HEK293 (cell line): ENCODE measurements around the gene ERRFI1.

ENCODE experiments used
- CTCF ChIA-PET: fragments of 350-600 bp; formaldehyde crosslinking; extraction: SDS; loops from one replicate; lab custom pipeline; 2021; ENCODE audit warnings: antibody characterized with exemption; lab: Yijun Ruan, JAX
- POLR2A ChIA-PET: fragments of 300-600 bp; formaldehyde crosslinking; extraction: SDS; loops from one replicate; lab custom pipeline; 2020; ENCODE audit warnings: antibody characterized with exemption, inconsistent platforms; lab: Yijun Ruan, JAX
- H3K27ac ChIP-seq: fragments of 200-500 bp; sonication (Bioruptor generic); 2 replicates; pipeline ENCODE4 v1.5.1; 2014; ENCODE audit warnings: low read depth, low read length, control low read depth, inconsistent platforms; ENCODE audit errors: extremely low read depth
- H3K36me3 ChIP-seq, 2 experiments: fragments of 200-500 bp in 1 of 2; sonication (Bioruptor generic) in 1 of 2; 1 replicate in 1 of 2; 2 replicates in 1 of 2; pipeline ENCODE4 v1.5.1; 2014 to 2017; ENCODE audit warnings: inconsistent platforms in 2 of 2, low read length in 2 of 2; ENCODE audit not compliant: control insufficient read depth in 2 of 2, insufficient read depth in 1 of 2
- H3K4me1 ChIP-seq: fragments of 200-500 bp; sonication (Bioruptor generic); 2 replicates; pipeline ENCODE4 v1.5.1; 2014; ENCODE audit warnings: mild to moderate bottlenecking, low read length, inconsistent platforms; ENCODE audit not compliant: control insufficient read depth, insufficient read depth
- H3K4me3 ChIP-seq: 2 replicates; pipeline ENCODE4 v1.5.1; 2011; ENCODE audit warnings: low read depth, mild to moderate bottlenecking, control low read depth, low read length, moderate library complexity
- H3K9me3 ChIP-seq: fragments of 200-500 bp; sonication (Bioruptor generic); 2 replicates; pipeline ENCODE4 v1.5.1; 2014; ENCODE audit warnings: low read depth, low read length, inconsistent platforms; ENCODE audit not compliant: control insufficient read depth, insufficient read depth
- BCL6B ChIP-seq: fragments of 450-650 bp; formaldehyde crosslinking; IDR thresholded peaks from 2 replicates; pipeline ENCODE4 v1.5.1; 2017; ENCODE audit warnings: missing biosample characterization, missing genetic modification characterization
- HIC1 ChIP-seq: fragments of 450-650 bp; formaldehyde crosslinking; IDR thresholded peaks from 2 replicates; pipeline ENCODE4 v1.5.1; 2016; ENCODE audit warnings: missing biosample characterization, missing genetic modification characterization
- KLF10 ChIP-seq: fragments of 450-650 bp; IDR thresholded peaks from 2 replicates; pipeline ENCODE4 v1.5.1; 2018; ENCODE audit warnings: missing biosample characterization, mild to moderate bottlenecking, missing genetic modification characterization
- MZF1 ChIP-seq: fragments of 450-650 bp; formaldehyde crosslinking; IDR thresholded peaks from 2 replicates; pipeline ENCODE4 v1.5.1; 2017; ENCODE audit warnings: missing biosample characterization, missing genetic modification characterization, borderline replicate concordance
- PRDM10 ChIP-seq: fragments of 450-650 bp; formaldehyde crosslinking; IDR thresholded peaks from 2 replicates; pipeline ENCODE4 v1.5.1; 2016; ENCODE audit warnings: missing biosample characterization, missing genetic modification characterization
- YY1 ChIP-seq: fragments of 450-650 bp; formaldehyde crosslinking; IDR thresholded peaks from 2 replicates; pipeline ENCODE4 v1.5.1; 2018; ENCODE audit warnings: missing biosample characterization, missing genetic modification characterization
- ZNF311 ChIP-seq: fragments of 450-650 bp; formaldehyde crosslinking; IDR thresholded peaks from 2 replicates; pipeline ENCODE4 v1.5.1; 2017; ENCODE audit warnings: missing biosample characterization, missing genetic modification characterization, borderline replicate concordance
- ZNF449 ChIP-seq: fragments of 450-650 bp; formaldehyde crosslinking; IDR thresholded peaks from 2 replicates; pipeline ENCODE4 v1.5.1; 2017; ENCODE audit warnings: missing biosample characterization, mild to moderate bottlenecking, missing genetic modification characterization, moderate library complexity
- ZNF518A ChIP-seq: fragments of 450-650 bp; formaldehyde crosslinking; conservative IDR thresholded peaks from 2 replicates; pipeline ENCODE4 v1.5.1; 2016; ENCODE audit warnings: low read depth, missing biosample characterization, missing genetic modification characterization
- ZNF529 ChIP-seq: fragments of 450-650 bp; formaldehyde crosslinking; IDR thresholded peaks from 2 replicates; pipeline ENCODE4 v1.5.1; 2017; ENCODE audit warnings: missing genetic modification characterization, missing biosample characterization; ENCODE audit not compliant: insufficient replicate concordance
- ZNF555 ChIP-seq: fragments of 450-650 bp; formaldehyde crosslinking; conservative IDR thresholded peaks from 2 replicates; pipeline ENCODE4 v1.5.1; 2017; ENCODE audit warnings: missing biosample characterization, mild to moderate bottlenecking, missing genetic modification characterization, inconsistent platforms
- ZNF571 ChIP-seq: fragments of 450-650 bp; formaldehyde crosslinking; IDR thresholded peaks from 2 replicates; pipeline ENCODE4 v1.5.0; 2017; ENCODE audit warnings: missing biosample characterization, missing genetic modification characterization
- ZNF670 ChIP-seq: fragments of 450-650 bp; formaldehyde crosslinking; IDR thresholded peaks from 2 replicates; pipeline ENCODE4 v1.5.1; 2016; ENCODE audit warnings: missing biosample characterization, missing genetic modification characterization, low read depth
- ZNF692 ChIP-seq: fragments of 450-650 bp; formaldehyde crosslinking; IDR thresholded peaks from 2 replicates; pipeline ENCODE4 v1.5.1; 2016; ENCODE audit warnings: missing biosample characterization, missing genetic modification characterization
- ZNF768 ChIP-seq: fragments of 450-650 bp; formaldehyde crosslinking; IDR thresholded peaks from 2 replicates; pipeline ENCODE4 v1.5.1; 2018; ENCODE audit warnings: missing biosample characterization, mild to moderate bottlenecking, missing genetic modification characterization
- ZNF791 ChIP-seq: fragments of 450-650 bp; formaldehyde crosslinking; IDR thresholded peaks from 2 replicates; pipeline ENCODE4 v1.5.1; 2016; ENCODE audit warnings: missing biosample characterization, missing genetic modification characterization
- ZSCAN23 ChIP-seq: fragments of 450-650 bp; formaldehyde crosslinking; IDR thresholded peaks from 2 replicates; pipeline ENCODE4 v1.5.1; 2016; ENCODE audit warnings: missing biosample characterization, missing genetic modification characterization
- ZSCAN5A ChIP-seq: fragments of 450-650 bp; formaldehyde crosslinking; IDR thresholded peaks from 2 replicates; pipeline ENCODE4 v1.5.1; 2016; ENCODE audit warnings: missing biosample characterization, missing genetic modification characterization

The ERRFI1 gene

GRCh38 chr1:7992885-7993284 lies 33.2 kb downstream of the ERRFI1 start:
- no peak overlapping the region for H3K4me3 ChIP-seq
- CTCF ChIA-PET = interaction anchor here (1.1 to 2.0 kb wide), 3 partner anchors 22 to 321 kb away, joined by 3 to 9 read pairs (median 5); no protein-coding TSS in a partner anchor
- H3K9me3 ChIP-seq = no peaks in the 10 kb centered on the region
- H3K4me1 ChIP-seq = no peaks in the 10 kb centered on the region
- peaks cover 5 to 18% of the 10 kb centered on the region in 2 experiments; a peak in 2 of 3 replicates for H3K36me3 ChIP-seq
- TF ChIP-seq ZNF670 (tag by site-specific recombination) (no peak), ZSCAN5A (no peak), YY1 (no peak), ZNF692 (tag by site-specific recombination) (no peak), ZNF791 (tag by site-specific recombination) (no peak), MZF1 (no peak), ZNF449 (tag by site-specific recombination) (no peak), ZSCAN23 (tag by site-specific recombination) (no peak), PRDM10 (tag by site-specific recombination) (no peak), ZNF529 (tag by site-specific recombination) (no peak), ZNF311 (tag by site-specific recombination) (no peak), ZNF518A (tag by site-specific recombination) (no peak), ZNF571 (no peak), KLF10 (tag by site-specific recombination) (no peak), HIC1 (tag by site-specific recombination) (no peak), ZNF555 (no peak), BCL6B (no peak), ZNF768 (tag by site-specific recombination) (no peak)
- TF ChIP-seq, all 188 proteins: peak for 0
- H3K27ac ChIP-seq = no peak overlapping the region
- POLR2A ChIA-PET = no interaction called here
